ENCODE results near the gene DENND1B.
"Not testable (repeated sequence)": the region's sequence is repeated elsewhere in the genome, so short reads cannot be mapped to it uniquely, and the experiment has no call there.

Gene DENND1B

DNA sequence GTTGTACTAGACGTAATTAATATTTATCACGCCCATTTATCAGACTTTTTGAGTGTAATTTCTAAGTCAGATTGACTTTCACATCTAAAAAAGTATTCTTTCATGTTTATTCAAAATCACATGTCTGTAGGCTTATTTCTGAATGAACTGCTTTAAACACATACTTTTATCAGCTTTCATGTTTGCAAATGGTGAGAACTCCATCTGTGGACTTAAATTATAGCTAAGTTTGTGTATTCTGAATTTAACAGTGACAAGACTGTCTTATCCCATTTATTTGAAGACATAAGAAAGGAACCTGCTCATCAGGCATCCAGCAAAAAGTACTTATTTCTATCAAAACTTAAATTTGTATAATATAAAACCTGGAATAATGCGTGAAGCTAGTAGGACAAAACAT is 69.3 kb downstream of the DENND1B start:
- Histone ChIP-seq H3K36me3 (ENCODE audit: control insufficient read depth in 2 of 2, insufficient read depth in 1 of 2, low read length in 2 of 2) (no peaks in the 10 kb centered on the region), H3K4me3 (ENCODE audit: low read depth, low read length) (no peak overlapping the region), H3K4me1 (ENCODE audit: control insufficient read depth, insufficient read depth, low read length) (no peaks in the 10 kb centered on the region), H3K27ac (ENCODE audit: extremely low read depth, low read depth, low read length) (no peak overlapping the region), H3K9me3 (ENCODE audit: control insufficient read depth, insufficient read depth, low read depth, low read length) (no peaks in the 10 kb centered on the region)
- ChIA-PET CTCF (interaction anchor here (0.8 to 1.2 kb wide), 2 partner anchors 163 to 306 kb away, joined by 3 to 4 read pairs; no protein-coding TSS in a partner anchor), POLR2A (no interaction called here)
- TF ChIP-seq KLF17 (tag by site-specific recombination; IDR thresholded peaks at IDR 0.05) (no peak), REPIN1 (tag by site-specific recombination; IDR thresholded peaks at IDR 0.05; ENCODE audit: low read depth) (no peak)
- TF ChIP-seq, protein P1, sequence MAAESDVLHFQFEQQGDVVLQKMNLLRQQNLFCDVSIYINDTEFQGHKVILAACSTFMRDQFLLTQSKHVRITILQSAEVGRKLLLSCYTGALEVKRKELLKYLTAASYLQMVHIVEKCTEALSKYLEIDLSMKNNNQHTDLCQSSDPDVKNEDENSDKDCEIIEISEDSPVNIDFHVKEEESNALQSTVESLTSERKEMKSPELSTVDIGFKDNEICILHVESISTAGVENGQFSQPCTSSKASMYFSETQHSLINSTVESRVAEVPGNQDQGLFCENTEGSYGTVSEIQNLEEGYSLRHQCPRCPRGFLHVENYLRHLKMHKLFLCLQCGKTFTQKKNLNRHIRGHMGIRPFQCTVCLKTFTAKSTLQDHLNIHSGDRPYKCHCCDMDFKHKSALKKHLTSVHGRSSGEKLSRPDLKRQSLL (tag by site-specific recombination; IDR thresholded peaks at IDR 0.05), result no peak

DNA sequence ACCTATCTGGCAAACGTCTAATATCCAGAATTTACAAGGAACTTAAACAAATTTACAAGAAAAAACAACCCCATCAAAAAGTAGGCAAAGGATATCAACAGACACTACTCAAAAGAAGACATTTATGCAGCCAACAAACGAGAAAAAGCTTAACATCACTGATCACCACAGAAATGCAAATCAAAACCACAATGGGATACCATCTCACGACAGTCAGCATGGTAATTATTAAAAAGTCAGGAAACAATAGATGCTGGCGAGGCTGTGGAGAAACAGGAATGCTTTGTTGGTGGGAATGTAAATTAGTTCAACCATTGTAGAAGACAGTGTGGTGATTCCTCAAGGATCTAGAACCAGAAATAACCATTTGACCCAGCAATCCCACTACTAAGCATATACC is 74.6 kb downstream of the DENND1B start:
- POLR2A ChIA-PET; H3K27ac ChIP-seq (ENCODE audit: extremely low read depth, low read depth, low read length); H3K9me3 ChIP-seq (ENCODE audit: control insufficient read depth, insufficient read depth, low read depth, low read length); H3K4me3 ChIP-seq (ENCODE audit: low read depth, low read length); H3K4me1 ChIP-seq (ENCODE audit: control insufficient read depth, insufficient read depth, low read length); H3K36me3 ChIP-seq (ENCODE audit: control insufficient read depth in 2 of 2, insufficient read depth in 1 of 2, low read length in 2 of 2); CTCF ChIA-PET: not testable (repeated sequence)

DNA sequence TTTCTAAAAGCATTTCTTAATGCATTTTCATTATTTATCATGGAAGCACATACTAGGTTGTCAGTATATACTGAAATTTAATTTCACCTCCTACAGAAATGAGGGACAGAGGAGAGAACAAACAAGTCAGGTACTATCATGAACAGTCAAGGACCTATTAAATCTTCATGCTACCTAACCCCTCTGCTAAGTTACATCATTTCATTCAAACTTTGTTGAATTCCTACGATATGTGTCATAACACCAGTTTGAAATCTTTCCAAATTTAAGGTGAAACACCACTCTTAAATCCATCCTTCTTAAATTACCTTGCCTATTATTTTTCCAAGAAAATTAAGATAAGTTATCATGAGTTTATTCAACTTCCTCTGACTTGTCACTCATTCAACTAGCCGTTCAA is 78.9 kb downstream of the DENND1B start:
- no peaks in the 10 kb centered on the region for H3K36me3 ChIP-seq (ENCODE audit: control insufficient read depth in 2 of 2, insufficient read depth in 1 of 2, low read length in 2 of 2)
- no peaks in the 10 kb centered on the region for H3K4me1 ChIP-seq (ENCODE audit: control insufficient read depth, insufficient read depth, low read length)
- H3K27ac ChIP-seq (ENCODE audit: extremely low read depth, low read depth, low read length), result no peak overlapping the region
- ChIA-PET CTCF (interaction anchor here (0.9 kb wide), 1 partner anchor 10 kb away, joined by 3 read pairs; no protein-coding TSS in a partner anchor), POLR2A (no interaction called here)
- TF ChIP-seq REPIN1 (tag by site-specific recombination; IDR thresholded peaks at IDR 0.05; ENCODE audit: low read depth) (no peak), ZNF366 (tag by site-specific recombination; conservative IDR thresholded peaks at IDR 0.05) (0 out of 2 replicates have a peak, but pooled peaks have one; percentile 22)
- H3K4me3 ChIP-seq (ENCODE audit: low read depth, low read length), result no peak overlapping the region
- no peaks in the 10 kb centered on the region for H3K9me3 ChIP-seq (ENCODE audit: control insufficient read depth, insufficient read depth, low read depth, low read length)

- POLR2A ChIA-PET, result no interaction called here
- H3K36me3 ChIP-seq (ENCODE audit: control insufficient read depth in 2 of 2, insufficient read depth in 1 of 2, low read length in 2 of 2), result no peaks in the 10 kb centered on the region
- CTCF ChIA-PET, result no interaction called here
- no peak overlapping the region for H3K27ac ChIP-seq (ENCODE audit: extremely low read depth, low read depth, low read length)
- H3K4me3 ChIP-seq (ENCODE audit: low read depth, low read length), result no peak overlapping the region
- no peaks in the 10 kb centered on the region for H3K9me3 ChIP-seq (ENCODE audit: control insufficient read depth, insufficient read depth, low read depth, low read length)
- 0 out of 2 replicates have a peak, but pooled peaks have one; percentile 15 for TF ChIP-seq ZNF335 (tag by site-specific recombination; conservative IDR thresholded peaks at IDR 0.05)
- TF ChIP-seq ZNF280C (tag by site-specific recombination; IDR thresholded peaks at IDR 0.05), result no peak
- no peaks in the 10 kb centered on the region for H3K4me1 ChIP-seq (ENCODE audit: control insufficient read depth, insufficient read depth, low read length)
These were observed 79.3 kb downstream of the DENND1B start for GRCh38 chr1:197695961-197696360.

DNA sequence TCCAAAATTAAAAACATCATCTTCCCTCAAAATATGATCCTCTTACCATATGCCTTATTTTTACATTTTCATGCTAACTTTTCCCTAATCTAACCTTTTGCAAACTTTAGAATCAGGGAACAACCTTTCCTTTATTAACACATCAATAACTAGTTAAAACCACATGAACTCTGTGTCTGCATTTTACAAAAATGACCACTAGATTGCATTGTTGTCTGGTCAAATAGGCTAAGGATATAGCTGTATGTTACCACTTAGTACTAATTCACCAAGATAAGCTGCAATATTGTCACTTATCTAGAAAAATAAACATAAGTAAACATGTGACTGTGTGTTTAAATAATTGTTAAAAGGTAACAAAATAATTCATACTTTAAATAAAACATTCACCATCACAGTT is 82.3 kb downstream of the DENND1B start:
- POLR2A ChIA-PET, result interaction anchor here (0.5 to 0.6 kb wide), 2 partner anchors 113 to 224 kb away, joined by 3 read pairs; no protein-coding TSS in a partner anchor
- TF ChIP-seq SCRT2 (tag by site-specific recombination; IDR thresholded peaks at IDR 0.05) (no peak), KLF1 (tag by site-specific recombination; IDR thresholded peaks at IDR 0.05) (no peak), ZNF837 (tag by site-specific recombination; IDR thresholded peaks at IDR 0.05) (no peak), ZNF654 (tag by site-specific recombination; IDR thresholded peaks at IDR 0.05; ENCODE audit: low read depth) (peak; percentile 42; the same call in 1 of the 2 replicates)
- TF ChIP-seq, protein P2, sequence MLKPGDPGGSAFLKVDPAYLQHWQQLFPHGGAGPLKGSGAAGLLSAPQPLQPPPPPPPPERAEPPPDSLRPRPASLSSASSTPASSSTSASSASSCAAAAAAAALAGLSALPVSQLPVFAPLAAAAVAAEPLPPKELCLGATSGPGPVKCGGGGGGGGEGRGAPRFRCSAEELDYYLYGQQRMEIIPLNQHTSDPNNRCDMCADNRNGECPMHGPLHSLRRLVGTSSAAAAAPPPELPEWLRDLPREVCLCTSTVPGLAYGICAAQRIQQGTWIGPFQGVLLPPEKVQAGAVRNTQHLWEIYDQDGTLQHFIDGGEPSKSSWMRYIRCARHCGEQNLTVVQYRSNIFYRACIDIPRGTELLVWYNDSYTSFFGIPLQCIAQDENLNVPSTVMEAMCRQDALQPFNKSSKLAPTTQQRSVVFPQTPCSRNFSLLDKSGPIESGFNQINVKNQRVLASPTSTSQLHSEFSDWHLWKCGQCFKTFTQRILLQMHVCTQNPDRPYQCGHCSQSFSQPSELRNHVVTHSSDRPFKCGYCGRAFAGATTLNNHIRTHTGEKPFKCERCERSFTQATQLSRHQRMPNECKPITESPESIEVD (tag by site-specific recombination; IDR thresholded peaks at IDR 0.05), result 0 out of 2 replicates have a peak, but pooled peaks have one; percentile 19

More for the DNA sequence above, 82.3 kb downstream of the DENND1B start:
- Histone ChIP-seq H3K27ac (ENCODE audit: extremely low read depth, low read depth, low read length) (no peak overlapping the region), H3K4me1 (ENCODE audit: control insufficient read depth, insufficient read depth, low read length) (no peaks in the 10 kb centered on the region), H3K4me3 (ENCODE audit: low read depth, low read length) (no peak overlapping the region), H3K36me3 (ENCODE audit: control insufficient read depth in 2 of 2, insufficient read depth in 1 of 2, low read length in 2 of 2) (no peaks in the 10 kb centered on the region), H3K9me3 (ENCODE audit: control insufficient read depth, insufficient read depth, low read depth, low read length) (no peaks in the 10 kb centered on the region)
- CTCF ChIA-PET, result interaction anchor here (0.6 to 1.4 kb wide), 5 partner anchors 74 to 237 kb away, joined by 3 to 9 read pairs (median 4); no protein-coding TSS in a partner anchor
